DMS153 treated with DMSO at 0.1 percent for 48 hours (cell line): ENCODE measurements around the gene NELL1.

Source experiments
- DNase-seq: peaks from one replicate; lab custom pipeline; 2025; ENCODE audit not compliant: unreplicated experiment; lab: John Stamatoyannopoulos, UW

Gene NELL1

GRCh38 chr11:20865161-20865560 lies 195.8 kb downstream of the NELL1 start:
- DNase-seq, result no peak

DNA sequence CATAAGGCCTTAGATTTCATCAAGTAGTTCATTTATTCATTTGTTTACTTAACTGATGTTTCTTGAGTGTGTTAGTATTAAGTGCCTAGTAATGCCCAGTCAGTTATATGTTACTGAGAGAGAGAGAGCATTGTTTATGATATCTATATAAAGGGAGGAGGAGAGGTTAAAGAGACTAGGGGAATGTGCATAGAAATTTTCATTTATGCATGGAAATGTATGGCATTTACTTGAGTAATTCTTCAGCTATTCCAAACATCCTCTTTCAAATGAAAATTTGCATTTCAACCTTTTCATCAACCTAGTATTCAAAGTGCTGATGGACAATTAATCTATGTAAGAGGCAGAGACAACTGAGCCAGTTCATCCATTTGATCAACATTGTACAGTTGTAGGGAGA lies 199.7 kb downstream of the NELL1 start:
- no peak for DNase-seq

GRCh38 chr11:20873054-20873453 lies 203.7 kb downstream of the NELL1 start:
- DNase-seq, result peak; percentile 76

GRCh38 chr11:20874358-20874757 lies 205.0 kb downstream of the NELL1 start:
- DNase-seq, result no peak

- no peak for DNase-seq
Measured at GRCh38 chr11:20875889-20876288, 206.5 kb downstream of the NELL1 start.

GRCh38 chr11:20876738-20877137 lies 207.4 kb downstream of the NELL1 start:
- DNase-seq, result no peak

DNA sequence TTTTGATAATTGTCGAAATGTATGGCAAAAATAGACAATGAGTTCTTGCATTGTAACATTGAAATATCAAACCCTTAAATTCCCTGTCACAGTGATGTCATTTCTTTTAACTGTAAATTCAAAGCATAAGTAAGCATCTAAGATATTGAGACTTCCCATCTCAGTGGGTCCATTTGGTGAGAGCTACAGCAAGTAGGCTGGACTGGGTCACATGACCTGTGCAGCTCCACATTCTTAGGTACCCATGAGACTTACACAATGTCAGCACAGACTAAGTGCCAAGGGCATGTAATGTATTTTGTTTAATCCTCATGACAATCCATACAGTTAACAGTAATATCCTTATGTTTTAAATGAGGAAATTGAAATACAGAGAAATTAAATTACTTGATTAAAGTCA lies 210.7 kb downstream of the NELL1 start:
- DNase-seq, result no peak

GRCh38 chr11:20881328-20882079 lies 212.1 kb downstream of the NELL1 start:
- no peak for DNase-seq

DNA sequence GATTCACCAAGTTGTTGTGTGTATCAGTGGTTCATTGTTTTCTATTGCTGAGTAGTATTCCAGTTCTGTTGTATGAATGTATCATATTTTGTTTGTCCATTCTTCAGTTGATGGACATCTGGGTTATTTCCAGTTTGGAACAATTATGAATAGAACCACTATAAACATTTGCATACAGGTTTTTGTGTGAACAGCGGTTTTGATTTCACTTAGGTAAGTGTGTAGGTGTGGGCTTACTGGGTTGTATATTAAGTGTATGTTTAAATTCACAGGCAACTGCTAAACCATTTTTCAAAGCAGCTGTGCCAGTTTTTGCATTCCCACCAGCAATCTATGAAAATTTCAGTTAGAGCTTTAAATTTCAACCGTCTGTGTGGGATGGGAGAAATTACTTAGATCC lies 217.8 kb downstream of the NELL1 start:
- DNase-seq, result no peak

- no peak for DNase-seq
Measured at GRCh38 chr11:20894296-20894695, 224.9 kb downstream of the NELL1 start.

- DNase-seq, result no peak
Measured at GRCh38 chr11:20909995-20910726, 240.8 kb downstream of the NELL1 start.

- no peak for DNase-seq
Measured at GRCh38 chr11:20910733-20911132, 241.3 kb downstream of the NELL1 start.

DNA sequence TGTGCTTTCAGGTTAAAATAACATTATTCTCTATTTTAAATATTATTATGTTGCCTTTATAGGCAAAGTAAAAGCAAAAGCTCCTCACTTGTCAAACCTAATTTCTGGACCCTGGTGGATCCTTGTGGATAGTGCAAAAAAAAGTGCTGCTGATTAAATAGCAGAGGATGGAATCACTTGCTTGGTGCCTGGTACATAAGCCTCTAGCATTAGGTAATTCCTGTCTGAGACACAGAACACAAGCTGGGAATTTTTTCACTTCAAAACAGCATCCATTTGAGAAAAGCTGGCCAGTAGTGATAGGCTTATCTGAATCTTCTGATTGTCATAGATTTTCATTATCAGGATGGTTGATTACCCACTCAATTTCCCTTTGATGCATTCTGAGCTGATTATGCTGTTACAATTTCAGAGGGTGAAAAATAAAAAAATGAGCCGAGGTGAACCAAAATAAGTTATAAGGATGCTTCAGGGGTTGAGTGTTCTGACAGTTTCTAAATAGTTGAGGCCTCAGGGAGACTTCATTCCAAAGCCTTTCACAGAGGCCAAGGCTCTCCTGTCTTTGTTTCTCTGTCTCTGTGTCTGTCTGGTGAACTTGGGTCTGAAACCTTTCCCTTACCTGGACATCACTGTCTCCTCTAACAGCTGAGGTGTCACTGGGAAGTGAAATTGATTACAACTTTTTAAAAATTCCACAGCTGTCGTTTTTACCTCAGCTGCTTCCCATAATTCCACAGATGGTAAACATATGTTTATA lies 242.9 kb downstream of the NELL1 start:
- DNase-seq, result no peak

- DNase-seq, result no peak
Measured at GRCh38 chr11:20912922-20913512, 243.6 kb downstream of the NELL1 start.

GRCh38 chr11:20917306-20917705 lies 247.9 kb downstream of the NELL1 start:
- no peak for DNase-seq

DNA sequence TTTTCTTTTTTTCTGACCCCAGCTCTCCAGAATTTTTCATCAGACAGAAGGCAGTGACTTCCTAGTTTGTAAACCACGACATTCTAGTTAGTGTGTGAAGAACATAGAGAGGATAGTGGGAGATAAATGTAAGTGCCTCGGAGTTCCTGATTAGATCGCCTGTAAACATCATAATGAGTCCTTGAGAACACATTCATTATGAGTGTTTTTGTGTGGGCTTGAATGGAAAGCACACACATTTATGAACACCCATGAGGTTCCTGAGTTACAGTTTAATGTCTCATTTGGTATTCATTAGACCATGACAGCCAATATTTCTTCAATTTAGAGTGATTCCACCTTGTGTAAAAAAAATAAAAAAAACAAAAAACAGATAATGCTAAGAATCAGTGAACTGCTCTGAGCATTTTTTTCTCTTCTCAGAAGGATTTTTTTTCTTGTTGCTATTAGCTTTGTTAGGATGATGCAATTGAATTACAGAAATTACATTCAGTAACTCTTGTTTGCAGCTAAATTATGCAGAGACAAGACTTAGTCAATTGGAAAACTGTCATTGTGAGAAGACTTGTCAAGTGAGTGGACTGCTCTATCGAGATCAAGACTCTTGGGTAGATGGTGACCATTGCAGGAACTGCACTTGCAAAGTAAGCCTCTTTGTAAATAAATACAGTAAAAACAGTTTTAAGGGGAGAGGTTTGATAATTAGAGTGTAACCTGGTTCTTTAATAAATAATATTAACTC lies 257.6 kb downstream of the NELL1 start:
- peak; percentile 70 for DNase-seq

- DNase-seq, result no peak
Measured at GRCh38 chr11:20931029-20931428, 261.6 kb downstream of the NELL1 start.

GRCh38 chr11:20933086-20933485 lies 263.7 kb downstream of the NELL1 start:
- no peak for DNase-seq

DNA sequence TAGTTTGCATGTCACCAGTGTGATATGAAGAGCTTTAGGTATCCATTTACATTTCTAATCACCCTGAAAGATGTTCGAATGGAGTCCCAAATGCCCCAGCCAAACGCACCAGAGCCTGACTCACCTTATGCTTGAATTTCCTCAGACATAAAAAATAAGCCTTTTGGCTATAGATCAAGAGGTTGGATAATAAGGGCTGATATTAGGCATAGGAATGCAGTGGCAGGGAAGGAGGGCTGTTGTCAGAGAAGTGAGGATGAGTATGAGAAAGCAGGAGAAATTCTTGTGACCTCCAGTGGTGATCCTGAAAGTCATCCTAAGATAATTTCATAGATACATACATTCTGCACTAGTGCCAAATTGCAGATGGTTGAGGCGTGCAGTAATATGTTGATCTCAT lies 264.6 kb downstream of the NELL1 start:
- no peak for DNase-seq

DNA sequence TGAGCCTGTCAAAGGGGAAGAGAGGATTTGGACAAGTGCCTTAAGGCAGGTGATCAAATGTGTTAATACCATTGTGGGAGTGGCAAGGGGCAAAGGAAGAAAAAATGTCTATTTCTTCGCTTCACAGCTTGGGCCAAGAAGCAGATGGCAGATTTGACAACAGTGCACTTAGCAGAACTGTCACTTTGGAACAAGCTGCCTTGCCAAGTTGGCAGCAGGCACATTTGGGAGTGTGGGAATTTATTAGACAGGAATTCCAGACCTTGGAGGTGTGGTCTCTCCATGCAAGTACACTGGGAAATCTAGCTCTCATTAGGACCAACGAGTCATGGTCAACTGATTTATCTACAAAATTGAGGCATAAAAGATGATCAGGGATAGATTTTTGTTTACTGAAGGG lies 265.1 kb downstream of the NELL1 start:
- DNase-seq, result no peak

- no peak for DNase-seq
Measured at GRCh38 chr11:20937826-20938225, 268.4 kb downstream of the NELL1 start.
